ENCODE data around the gene KCNQ1OT1.

Gene KCNQ1OT1

GRCh38 chr11:2736577-2737225 is 36.9 kb upstream of the KCNQ1OT1 start:
- no peak for DNase-seq

- DNase-seq = no peak
These were observed 35.3 kb upstream of the KCNQ1OT1 start for GRCh38 chr11:2735053-2735589.

GRCh38 chr11:2734181-2735052 is 34.6 kb upstream of the KCNQ1OT1 start:
- DNase-seq = no peak

- DNase-seq = no peak
These were observed 33.3 kb upstream of the KCNQ1OT1 start for GRCh38 chr11:2732940-2733628.

- no peak for DNase-seq
These were observed 32.6 kb upstream of the KCNQ1OT1 start for GRCh38 chr11:2732261-2732939.

- DNase-seq = no peak
These were observed 31.6 kb upstream of the KCNQ1OT1 start for GRCh38 chr11:2731130-2732125.

- no peak for DNase-seq
These were observed 30.7 kb upstream of the KCNQ1OT1 start for GRCh38 chr11:2730272-2731129.

- no peak for DNase-seq
These were observed 30.0 kb upstream of the KCNQ1OT1 start for GRCh38 chr11:2729841-2730240.

GRCh38 chr11:2728663-2729332 is 29.0 kb upstream of the KCNQ1OT1 start:
- DNase-seq = no peak

- no peak for DNase-seq
These were observed 28.4 kb upstream of the KCNQ1OT1 start for GRCh38 chr11:2728128-2728662.

GRCh38 chr11:2726964-2727363 is 27.2 kb upstream of the KCNQ1OT1 start:
- no peak for DNase-seq

- DNase-seq = no peak
These were observed 25.8 kb upstream of the KCNQ1OT1 start for GRCh38 chr11:2725368-2726300.

GRCh38 chr11:2724653-2725367 is 25.0 kb upstream of the KCNQ1OT1 start:
- no peak for DNase-seq

GRCh38 chr11:2724104-2724503 is 24.3 kb upstream of the KCNQ1OT1 start:
- no peak for DNase-seq

- no peak for DNase-seq
These were observed 23.2 kb upstream of the KCNQ1OT1 start for GRCh38 chr11:2722955-2723354.

- no peak for DNase-seq
These were observed 21.6 kb upstream of the KCNQ1OT1 start for GRCh38 chr11:2721210-2721916.
